Cortex of kidney (tissue), 1 donor: Measurements from ENCODE around the gene FAM24B.
"Not testable (repeated sequence)": the region's sequence is repeated elsewhere in the genome, so short reads cannot be mapped to it uniquely, and the experiment has no call there.

Experiments
- DNase-seq: peaks from one replicate; lab custom pipeline; 2025; lab: John Stamatoyannopoulos, UW

Gene FAM24B

GRCh38 chr10:122879339-122880273 lies at the start of gene FAM24B:
Gene FAM24B (minus strand): TSS chr10:122879581. CDS start chr10:122850515, 29,066 bp downstream.
- DNase-seq = no peak

GRCh38 chr10:122915700-122916099 lies 36.3 kb upstream of the FAM24B start:
- no peak for DNase-seq

- no peak for DNase-seq
These were observed 32.6 kb upstream of the FAM24B start for GRCh38 chr10:122911889-122912484.

GRCh38 chr10:122910310-122910709 lies 30.9 kb upstream of the FAM24B start, which contains the start of gene FAM24A:
Gene FAM24A (plus strand): TSS chr10:122910610. CDS start chr10:122911635, 1,025 bp downstream.
- DNase-seq = no peak

DNA sequence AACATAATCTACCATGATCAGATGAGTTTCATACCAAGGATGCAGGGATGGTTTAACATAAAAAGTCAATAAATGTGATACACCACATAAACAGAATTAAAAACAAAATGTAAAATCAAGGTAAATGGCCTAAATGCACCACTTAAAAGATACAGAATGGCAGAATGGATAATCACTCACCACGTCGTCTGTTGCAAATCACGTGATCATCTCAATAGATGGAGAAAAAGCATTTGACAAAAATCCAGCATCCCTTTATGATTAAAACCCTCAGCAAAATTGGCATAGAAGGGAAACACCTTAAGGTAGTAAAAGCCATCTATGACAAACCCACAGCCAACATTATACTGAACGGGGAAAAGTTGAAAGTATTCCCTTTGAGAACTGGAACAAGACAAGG lies 24.5 kb upstream of the FAM24B start:
- DNase-seq = not testable (repeated sequence)

GRCh38 chr10:122894261-122894944 lies 15.0 kb upstream of the FAM24B start:
- DNase-seq = no peak

DNA sequence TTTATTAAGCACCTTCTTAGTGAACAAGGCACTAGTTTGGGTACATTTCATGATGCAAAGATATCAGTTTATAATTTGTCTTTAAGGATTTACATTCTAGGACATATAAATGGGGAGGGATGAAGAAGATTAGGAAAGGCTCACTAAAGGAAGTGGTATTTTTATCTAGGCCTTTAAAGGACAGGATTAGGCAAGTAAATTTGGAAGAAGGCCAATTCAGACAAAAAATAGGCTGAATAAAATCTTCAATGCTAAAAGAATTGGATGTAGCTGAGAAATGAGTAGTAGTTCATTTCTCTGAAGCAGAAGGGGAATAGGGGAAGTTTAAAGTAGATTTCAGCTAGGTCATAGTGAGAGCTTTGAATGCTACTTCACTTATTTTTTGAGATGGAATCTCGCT lies 4.8 kb upstream of the FAM24B start:
- DNase-seq = no peak

DNA sequence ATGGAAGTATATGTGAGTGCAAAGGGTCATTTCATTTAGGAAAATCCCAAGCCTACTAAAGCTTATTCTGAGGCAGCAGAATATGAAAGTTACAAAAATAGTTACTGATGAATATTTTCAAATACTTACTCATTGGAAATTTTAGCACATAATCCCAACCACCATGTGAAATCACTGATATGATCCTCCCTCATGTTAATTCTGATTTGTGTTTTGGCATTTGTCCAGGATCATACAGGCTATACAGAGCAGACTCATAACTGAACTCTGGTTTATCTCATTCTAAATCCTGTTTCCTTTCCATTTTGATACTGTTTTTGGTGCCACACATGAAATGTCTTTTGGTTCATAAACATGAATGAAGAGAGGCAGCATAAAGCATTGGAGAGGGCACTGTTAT lies 3.4 kb upstream of the FAM24B start:
- no peak for DNase-seq

- no peak for DNase-seq
These were observed 512 bp downstream of the FAM24B start for GRCh38 chr10:122878799-122879338.

- DNase-seq = no peak
These were observed 2.1 kb downstream of the FAM24B start for GRCh38 chr10:122877264-122877663.

DNA sequence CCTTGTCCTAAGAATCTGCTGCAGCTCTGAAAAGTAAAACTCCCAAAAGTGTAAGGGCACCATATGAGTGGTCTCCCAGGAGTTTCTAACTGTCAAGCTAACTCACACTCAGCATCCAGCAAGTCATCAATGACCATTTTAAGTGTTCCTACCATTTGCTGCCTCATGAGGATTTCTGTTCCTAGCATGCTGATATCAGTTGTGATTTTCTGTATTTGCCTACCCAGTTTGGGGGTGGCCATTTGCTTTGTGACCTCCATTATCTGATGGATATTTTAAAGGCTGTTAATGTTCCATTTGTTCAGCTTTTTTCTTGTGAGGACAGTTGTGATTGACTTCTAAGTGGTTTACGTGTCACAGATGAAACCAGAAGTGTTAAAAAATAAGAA lies 2.9 kb downstream of the FAM24B start:
- no peak for DNase-seq

- DNase-seq = no peak
These were observed 3.4 kb downstream of the FAM24B start for GRCh38 chr10:122875843-122876466.

DNA sequence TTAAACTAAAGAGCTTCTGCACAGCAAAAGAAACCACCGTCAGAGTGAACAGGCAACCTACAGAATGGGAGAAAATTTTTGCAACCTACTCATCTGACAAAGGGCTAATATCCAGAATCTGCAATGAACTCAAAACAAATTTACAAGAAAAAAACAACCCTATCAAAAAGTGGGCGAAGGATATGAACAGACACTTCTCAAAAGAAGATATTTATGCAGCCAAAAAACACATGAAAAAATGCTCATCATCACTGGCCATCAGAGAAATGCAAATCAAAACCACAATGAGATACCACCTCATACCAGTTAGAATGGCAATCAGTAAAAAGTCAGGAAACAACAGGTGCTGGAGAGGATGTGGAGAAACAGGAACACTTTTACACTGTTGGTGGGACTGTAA lies 7.4 kb downstream of the FAM24B start:
- DNase-seq = not testable (repeated sequence)

GRCh38 chr10:122868768-122869167 lies 10.6 kb downstream of the FAM24B start:
- DNase-seq = not testable (repeated sequence)

- DNase-seq = not testable (repeated sequence)
These were observed 12.5 kb downstream of the FAM24B start for GRCh38 chr10:122866757-122867482.

- no peak for DNase-seq
These were observed 14.5 kb downstream of the FAM24B start for GRCh38 chr10:122864901-122865300.

- DNase-seq = no peak
These were observed 15.2 kb downstream of the FAM24B start for GRCh38 chr10:122864194-122864592.

DNA sequence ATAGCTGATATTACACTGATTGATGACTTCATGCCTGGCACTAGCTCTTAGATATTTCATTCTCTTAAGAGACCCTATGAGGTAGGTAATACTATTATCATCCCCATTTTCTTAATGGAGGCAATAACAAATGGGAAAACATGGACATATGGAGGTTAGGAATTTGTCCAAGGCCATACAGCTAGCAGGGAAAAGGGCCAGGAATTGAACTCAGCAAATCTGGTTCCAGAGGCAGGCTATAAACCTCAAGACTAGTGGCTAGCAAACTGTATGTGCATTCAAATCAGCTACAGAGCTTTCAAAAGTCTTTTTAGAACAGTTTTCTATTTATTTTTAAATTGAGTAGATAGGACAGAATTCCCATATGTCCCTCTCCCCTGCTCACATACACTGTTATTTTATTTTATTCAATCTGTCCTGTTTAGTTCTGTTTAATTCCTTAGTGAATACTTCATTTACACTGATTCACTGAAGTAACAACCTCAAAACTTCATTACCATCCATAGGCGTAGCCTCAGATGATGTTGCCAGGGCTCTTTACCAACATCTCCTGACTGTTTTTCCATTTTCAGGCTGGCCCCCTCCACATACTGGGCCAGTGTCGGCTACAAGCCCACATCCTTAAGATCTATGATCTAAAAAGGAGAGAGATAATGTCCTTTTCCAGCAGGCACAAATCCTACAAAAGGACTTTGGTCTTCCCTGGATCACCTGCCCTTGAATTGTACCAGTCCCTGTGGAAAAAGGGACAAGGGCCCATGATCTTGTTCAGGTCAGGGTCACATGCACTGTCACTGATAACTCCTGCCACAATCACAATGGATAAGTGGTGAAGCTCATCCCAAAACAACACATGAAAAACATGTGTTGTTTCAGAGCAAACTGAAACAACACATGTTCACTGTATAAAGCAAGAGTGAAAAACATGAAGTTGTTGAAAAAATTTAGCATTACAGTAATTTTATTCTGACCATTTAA lies 15.9 kb downstream of the FAM24B start:
- DNase-seq = no peak

GRCh38 chr10:122861711-122862161 lies 17.6 kb downstream of the FAM24B start:
- DNase-seq = no peak

DNA sequence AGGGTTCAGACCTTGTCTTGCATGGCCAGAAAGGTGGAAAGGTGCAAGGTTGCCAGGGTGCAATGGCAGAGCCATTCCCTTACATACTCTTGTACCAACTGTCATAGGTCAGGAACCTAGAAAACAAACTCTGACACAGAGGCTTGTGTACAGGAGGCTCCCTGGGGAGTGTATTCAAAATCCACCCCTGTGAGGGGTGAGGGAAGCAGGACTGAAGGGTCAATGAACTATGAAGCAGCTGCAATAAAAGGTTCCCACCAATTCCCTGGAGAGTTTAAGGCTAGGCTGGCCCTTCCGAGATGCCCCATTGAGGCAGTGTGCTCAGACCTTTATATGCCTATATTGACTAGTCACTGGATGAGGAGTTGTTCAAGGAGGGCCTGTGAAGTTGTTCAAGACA lies 19.9 kb downstream of the FAM24B start:
- DNase-seq = no peak
